A549 (cell line): ENCODE results near the gene TMTC2.
"Not testable (repeated sequence)": the region's sequence is repeated elsewhere in the genome, so short reads cannot be mapped to it uniquely, and the experiment has no call there.

Experiments used
- CTCF ChIP-seq: fragments of >200 bp; sonication (Bioruptor Twin); formaldehyde crosslinking; IDR thresholded peaks from 3 replicates; pipeline ENCODE4 v1.5.1; 2016
- EHMT2 ChIP-seq: fragments of 200-600 bp; sonication (generic); IDR thresholded peaks from 2 replicates; pipeline ENCODE4 v1.6.1; 2016; ENCODE audit warnings: antibody characterized with exemption, low read depth, mild to moderate bottlenecking, moderate library complexity
- EP300 ChIP-seq, 2 experiments: fragments of >200 bp; sonication (Bioruptor Twin); formaldehyde crosslinking; IDR thresholded peaks; 2 replicates in 1 of 2; 3 replicates in 1 of 2; pipeline ENCODE4 v1.6.1; 2016 to 2017
- NFE2L2 ChIP-seq: fragments of 150-350 bp; conservative IDR thresholded peaks from 2 replicates; pipeline ENCODE4 v1.6.1; 2014; ENCODE audit warnings: low read length
- POLR2A ChIP-seq: IDR thresholded peaks from 2 replicates; pipeline ENCODE4 v1.6.1; 2012; ENCODE audit warnings: mild to moderate bottlenecking, low read length
- RAD21 ChIP-seq, 2 experiments: fragments of >200 bp in 1 of 2; sonication (Bioruptor Twin) in 1 of 2; formaldehyde crosslinking in 1 of 2; IDR thresholded peaks in 1 of 2; conservative IDR thresholded peaks in 1 of 2; 2 replicates in 1 of 2; 3 replicates in 1 of 2; pipeline ENCODE4 v1.6.1; 2012 to 2018; ENCODE audit warnings: inconsistent platforms in 1 of 2

- not testable (repeated sequence) for TF ChIP-seq POLR2A; CTCF; RAD21 (conservative IDR thresholded peaks at IDR 0.05 in 1 of 2, IDR thresholded peaks at IDR 0.05 in 1 of 2); EP300 (IDR thresholded peaks at IDR 0.05); NFE2L2; EHMT2
Observed at GRCh38 chr12:83117926-83118325, 431.2 kb downstream of the TMTC2 start.
